HG03175 (cell line): Measurements from ENCODE around the gene NTSR1.

ENCODE experiments used
- ATAC-seq: cut with Tn5 transposase; IDR thresholded peaks from one replicate; pipeline ENCODE4 v1.9.1; 2021; ENCODE audit warnings: mild to moderate bottlenecking, moderate library complexity; ENCODE audit not compliant: unreplicated experiment

NTSR1 gene

GRCh38 chr20:62779417-62779685 is 70.7 kb downstream of the NTSR1 start:
- no peak for ATAC-seq

GRCh38 chr20:62780204-62780603 is 71.6 kb downstream of the NTSR1 start:
- ATAC-seq, result no peak

GRCh38 chr20:62780696-62781095 is 72.1 kb downstream of the NTSR1 start:
- ATAC-seq, result no peak

GRCh38 chr20:62782149-62782892 is 73.7 kb downstream of the NTSR1 start:
- ATAC-seq, result no peak

GRCh38 chr20:62782893-62783278 is 74.2 kb downstream of the NTSR1 start:
- no peak for ATAC-seq

GRCh38 chr20:62784497-62784896 is 75.9 kb downstream of the NTSR1 start:
- no peak for ATAC-seq

GRCh38 chr20:62785393-62785792 is 76.8 kb downstream of the NTSR1 start:
- ATAC-seq, result no peak

GRCh38 chr20:62786157-62786556 is 77.5 kb downstream of the NTSR1 start:
- no peak for ATAC-seq

GRCh38 chr20:62787321-62787720 is 78.7 kb downstream of the NTSR1 start:
- ATAC-seq, result no peak

- no peak for ATAC-seq
Observed at GRCh38 chr20:62787866-62788265, 79.2 kb downstream of the NTSR1 start.

GRCh38 chr20:62788607-62789006 is 80.0 kb downstream of the NTSR1 start:
- ATAC-seq, result no peak

- ATAC-seq, result no peak
Observed at GRCh38 chr20:62790075-62790474, 81.4 kb downstream of the NTSR1 start.

GRCh38 chr20:62791301-62792181 is 82.9 kb downstream of the NTSR1 start:
- ATAC-seq, result no peak

GRCh38 chr20:62792182-62792939 is 83.7 kb downstream of the NTSR1 start:
- no peak for ATAC-seq

- no peak for ATAC-seq
Observed at GRCh38 chr20:62792940-62793756, 84.5 kb downstream of the NTSR1 start.

- ATAC-seq, result no peak
Observed at GRCh38 chr20:62793757-62794006, 85.0 kb downstream of the NTSR1 start.

- ATAC-seq, result peak; percentile 64
Observed at GRCh38 chr20:62794007-62794724, 85.5 kb downstream of the NTSR1 start.

- no peak for ATAC-seq
Observed at GRCh38 chr20:62795023-62795761, 86.6 kb downstream of the NTSR1 start.

GRCh38 chr20:62796699-62797491 is 88.3 kb downstream of the NTSR1 start:
- ATAC-seq, result no peak
